Smooth muscle cell (in vitro differentiated cells): ENCODE measurements around the gene MROH2A. TPM values are rescaled to one million over a fixed set of nuclear protein-coding genes. Genes with fewer than 3 reads are reported as not detected.

Experiments
- DNase-seq: peaks from one replicate; lab custom pipeline; 2025; ENCODE audit not compliant: unreplicated experiment; lab: John Stamatoyannopoulos, UW
- H2AFZ ChIP-seq: fragments of 200-600 bp; sonication (generic); 2 replicates; pipeline ENCODE4 v1.6.0; 2016; ENCODE audit warnings: antibody characterized with exemption, low read depth, mild to moderate bottlenecking
- H3F3A ChIP-seq: fragments of 200-600 bp; sonication (generic); 2 replicates; pipeline ENCODE4 v1.6.0; 2017; ENCODE audit warnings: antibody characterized with exemption, low read depth
- H3K27ac ChIP-seq: fragments of 200-600 bp; sonication (generic); 2 replicates; pipeline ENCODE4 v1.5.1; 2016; ENCODE audit warnings: low read depth, mild to moderate bottlenecking
- H3K27me3 ChIP-seq: fragments of 200-600 bp; sonication (generic); 2 replicates; pipeline ENCODE4 v1.6.1; 2016; ENCODE audit warnings: low read depth, mild to moderate bottlenecking
- H3K36me3 ChIP-seq: fragments of 200-600 bp; sonication (generic); 2 replicates; pipeline ENCODE4 v1.5.1; 2016; ENCODE audit warnings: low read depth
- H3K4me1 ChIP-seq: fragments of 200-600 bp; sonication (generic); 2 replicates; pipeline ENCODE4 v1.5.1; 2016; ENCODE audit warnings: low read depth
- H3K4me2 ChIP-seq: fragments of 200-600 bp; sonication (generic); 2 replicates; pipeline ENCODE4 v1.6.0; 2016; ENCODE audit warnings: mild to moderate bottlenecking
- H3K4me3 ChIP-seq: fragments of 200-600 bp; sonication (generic); 2 replicates; pipeline ENCODE4 v1.5.1; 2016; ENCODE audit warnings: mild to moderate bottlenecking
- H3K79me2 ChIP-seq: fragments of 200-600 bp; sonication (generic); 2 replicates; pipeline ENCODE4 v1.6.0; 2016; ENCODE audit warnings: low read depth, mild to moderate bottlenecking
- H3K9ac ChIP-seq: fragments of 200-600 bp; sonication (generic); 2 replicates; pipeline ENCODE4 v1.6.0; 2016; ENCODE audit warnings: low read depth
- H3K9me3 ChIP-seq: fragments of 200-600 bp; sonication (generic); replicated peaks from 2 replicates; pipeline ENCODE4 v1.5.1; 2016; ENCODE audit warnings: low read depth
- H4K20me1 ChIP-seq: fragments of 200-600 bp; sonication (generic); 2 replicates; pipeline ENCODE4 v1.6.0; 2016; ENCODE audit warnings: low read depth
- CTCF ChIP-seq: fragments of 200-600 bp; sonication (generic); IDR thresholded peaks from 2 replicates; pipeline ENCODE4 v1.5.1; 2017; ENCODE audit warnings: borderline replicate concordance, mild to moderate bottlenecking, antibody characterized with exemption; ENCODE audit not compliant: insufficient read depth, poor library complexity, severe bottlenecking
- WGBS: methylation state at CpG from one replicate; pipeline ENCODE4 v1.1.7; 2016; ENCODE audit warnings: low lambda C conversion rate; 5-methylcytosine and 5-hydroxymethylcytosine counted together
- polyA plus RNA-seq: library from polyadenylated mRNA; unstranded; fragments of >200 nt; fragmentation: Nextera tagmentation; extraction: Ambion mirVana; gene quantifications from 2 replicates; pipeline ENCODE4 v1.2.1, GENCODE V29; 2016
- total RNA-seq: library from RNA; depleted of rRNA; stranded (reverse); fragments of >200 nt; gene quantifications from 2 replicates; pipeline ENCODE4 v1.2.3, GENCODE V29; 2014

The MROH2A gene
- total and polyA plus RNA-seq, 2 experiments from 2014 or later, result not detected

GRCh38 chr2:233772153-233772552 is 6.0 kb upstream of the MROH2A start:
- no peak for DNase-seq

GRCh38 chr2:233772583-233772982 is 5.5 kb upstream of the MROH2A start:
- no peak for DNase-seq
- no peak overlapping the region for H3K9ac ChIP-seq
- H3K36me3 ChIP-seq, result no peaks in the 10 kb centered on the region
- TF ChIP-seq CTCF, result no peak
- no peaks in the 10 kb centered on the region for H3K79me2 ChIP-seq
- no peak overlapping the region for H3K4me3 ChIP-seq
- WGBS, result 79% methylated on average over 5 of the region's 5 CpGs
- H4K20me1 ChIP-seq, result no peaks in the 10 kb centered on the region
- H3K27me3 ChIP-seq, result no peaks in the 10 kb centered on the region
- no peaks in the 10 kb centered on the region for H3F3A ChIP-seq
- H3K4me2 ChIP-seq, result no peak overlapping the region
- no peaks in the 10 kb centered on the region for H3K4me1 ChIP-seq
- no peaks in the 10 kb centered on the region for H3K9me3 ChIP-seq
- no peak overlapping the region for H3K27ac ChIP-seq
- H2AFZ ChIP-seq, result no peak overlapping the region

More at GRCh38 chr2:233772153-233772552, 6.0 kb upstream of the MROH2A start:
- TF ChIP-seq CTCF, result no peak
- WGBS, result 91% methylated on average over 16 of the region's 16 CpGs
- H3K4me2 ChIP-seq, result no peak overlapping the region
- no peak overlapping the region for H3K27ac ChIP-seq
- no peak overlapping the region for H2AFZ ChIP-seq
- H3K27me3 ChIP-seq, result no peaks in the 10 kb centered on the region
- H3K9me3 ChIP-seq, result no peaks in the 10 kb centered on the region
- H4K20me1 ChIP-seq, result no peaks in the 10 kb centered on the region
- H3F3A ChIP-seq, result no peaks in the 10 kb centered on the region
- no peaks in the 10 kb centered on the region for H3K36me3 ChIP-seq
- no peak overlapping the region for H3K9ac ChIP-seq
- H3K4me1 ChIP-seq, result no peaks in the 10 kb centered on the region
- no peaks in the 10 kb centered on the region for H3K79me2 ChIP-seq
- no peak overlapping the region for H3K4me3 ChIP-seq

GRCh38 chr2:233773854-233774253 is 4.3 kb upstream of the MROH2A start:
- no peak overlapping the region for H3K27ac ChIP-seq
- H3K9me3 ChIP-seq, result no peaks in the 10 kb centered on the region
- no peak overlapping the region for H2AFZ ChIP-seq
- no peaks in the 10 kb centered on the region for H3K79me2 ChIP-seq
- no peak overlapping the region for H3K4me2 ChIP-seq
- DNase-seq, result no peak
- no peaks in the 10 kb centered on the region for H3F3A ChIP-seq
- no peaks in the 10 kb centered on the region for H4K20me1 ChIP-seq
- H3K4me1 ChIP-seq, result no peaks in the 10 kb centered on the region
- no peaks in the 10 kb centered on the region for H3K36me3 ChIP-seq
- H3K9ac ChIP-seq, result no peak overlapping the region
- H3K4me3 ChIP-seq, result no peak overlapping the region
- H3K27me3 ChIP-seq, result no peaks in the 10 kb centered on the region
- WGBS, result 89% methylated on average over 5 of the region's 5 CpGs
- no peak for TF ChIP-seq CTCF

GRCh38 chr2:233775414-233775813 is 2.7 kb upstream of the MROH2A start:
- no peak overlapping the region for H3K27ac ChIP-seq
- H3K4me1 ChIP-seq, result no peaks in the 10 kb centered on the region
- no peaks in the 10 kb centered on the region for H3K79me2 ChIP-seq
- H3F3A ChIP-seq, result no peaks in the 10 kb centered on the region
- no peak for DNase-seq
- no peaks in the 10 kb centered on the region for H3K9me3 ChIP-seq
- H3K9ac ChIP-seq, result no peak overlapping the region
- no peak overlapping the region for H2AFZ ChIP-seq
- 97% methylated on average over 6 of the region's 6 CpGs for WGBS
- no peaks in the 10 kb centered on the region for H3K36me3 ChIP-seq
- H3K27me3 ChIP-seq, result no peaks in the 10 kb centered on the region
- no peak overlapping the region for H3K4me3 ChIP-seq
- H3K4me2 ChIP-seq, result no peak overlapping the region
- H4K20me1 ChIP-seq, result no peaks in the 10 kb centered on the region
- no peak for TF ChIP-seq CTCF
